Panc1 (cell line): ENCODE results near the gene AIG1. TPM values are rescaled to one million over a fixed set of nuclear protein-coding genes. Genes with fewer than 3 reads are reported as not detected.
"Not testable (repeated sequence)": the region's sequence is repeated elsewhere in the genome, so short reads cannot be mapped to it uniquely, and the experiment has no call there.

Experiments
- ATAC-seq: fragments of 200-7000 bp; cut with Tn5 transposase; 2 replicates; pipeline ENCODE4 v1.9.1; 2020; ENCODE audit warnings: mild to moderate bottlenecking, moderate library complexity
- BruUV-seq: library from RNA; stranded (reverse); fragments of 400-500 nt; replicated peaks from 2 replicates; lab custom pipeline; 2021; lab: Mats Ljungman, UMichigan
- CTCF ChIA-PET: fragments of 300-600 bp; sonication (Branson Sonifier 250); formaldehyde crosslinking; loops from one replicate; lab custom pipeline; 2022; ENCODE audit warnings: antibody characterized with exemption; lab: Charles Lee
- POLR2A ChIA-PET: fragments of 300-600 bp; sonication (Branson Sonifier 250); formaldehyde crosslinking; loops from one replicate; lab custom pipeline; 2022; ENCODE audit warnings: antibody characterized with exemption; lab: Charles Lee
- DNase-seq: peaks from one replicate; pipeline ENCODE4 v3.0.0-alpha.2; 2010; ENCODE audit warnings: low read depth, low spot score
- H3K27ac ChIP-seq: 2 replicates; pipeline ENCODE4 v1.5.1; 2011; ENCODE audit warnings: mild to moderate bottlenecking, low read length, inconsistent platforms
- H3K27me3 ChIP-seq: fragments of 200-500 bp; sonication (Bioruptor generic); 2 replicates; pipeline ENCODE4 v1.6.0; 2014; ENCODE audit warnings: low read length, inconsistent platforms; ENCODE audit not compliant: control insufficient read depth, insufficient read depth
- H3K36me3 ChIP-seq: fragments of 200-500 bp; sonication (Bioruptor generic); 2 replicates; pipeline ENCODE4 v1.5.1; 2014; ENCODE audit warnings: inconsistent platforms, mild to moderate bottlenecking, low read length, moderate library complexity; ENCODE audit not compliant: control insufficient read depth, insufficient read depth
- H3K4me1 ChIP-seq: 2 replicates; pipeline ENCODE4 v1.5.1; 2011; ENCODE audit warnings: inconsistent platforms, mild to moderate bottlenecking, low read length, moderate library complexity; ENCODE audit not compliant: control insufficient read depth, insufficient read depth
- H3K4me3 ChIP-seq, 2 experiments: 2 replicates each; pipeline ENCODE4 v1.5.1; 2011 to 2012; ENCODE audit warnings: low read depth in 2 of 2, low read length in 2 of 2, mild to moderate bottlenecking in 2 of 2, inconsistent platforms in 1 of 2, moderate library complexity in 1 of 2
- H3K9me3 ChIP-seq: fragments of 200-500 bp; sonication (Bioruptor generic); 2 replicates; pipeline ENCODE4 v1.5.1; 2014; ENCODE audit warnings: low read depth, mild to moderate bottlenecking, inconsistent platforms, low read length, moderate library complexity; ENCODE audit not compliant: control insufficient read depth, insufficient read depth
- CTCF ChIP-seq: fragments of 450-650 bp; IDR thresholded peaks from 2 replicates; pipeline ENCODE4 v1.5.1; 2017; ENCODE audit warnings: mild to moderate bottlenecking
- POLR2AphosphoS5 ChIP-seq: IDR thresholded peaks from 2 replicates; pipeline ENCODE4 v1.6.1; 2012; ENCODE audit warnings: mild to moderate bottlenecking, low read depth, low read length, moderate library complexity
- REST ChIP-seq, 2 experiments: IDR thresholded peaks; 2 replicates each; pipeline ENCODE4 v1.6.1; 2011 to 2012; ENCODE audit warnings: low read depth in 2 of 2, control low read depth in 1 of 2, low read length in 1 of 2, mild to moderate bottlenecking in 1 of 2, moderate library complexity in 1 of 2; ENCODE audit not compliant: insufficient read depth in 1 of 2
- SIN3A ChIP-seq: IDR thresholded peaks from 2 replicates; pipeline ENCODE4 v1.6.1; 2012; ENCODE audit warnings: low read depth, mild to moderate bottlenecking, low read length, moderate library complexity, borderline replicate concordance; ENCODE audit not compliant: insufficient read depth
- TCF7L2 ChIP-seq: IDR thresholded peaks from 2 replicates; pipeline ENCODE4 v1.6.1; 2011; ENCODE audit warnings: mild to moderate bottlenecking, low read depth, low read length, inconsistent platforms
- in situ Hi-C: cut with HindIII; loops from 2 replicates; pipeline ENCODE4 v1.10.0; 2016; ENCODE audit warnings: low sequenced_read_pairs, low pct_unique_long_range_greater_than_20kb
- intact Hi-C: fragments of 100-400 bp; cut with micrococcal nuclease; formaldehyde crosslinking; loops from one replicate; pipeline ENCODE4 v1.10.0; 2022; ENCODE audit not compliant: unreplicated experiment
- total RNA-seq: library from RNA; stranded (reverse); gene quantifications from one replicate; pipeline ENCODE4 v1.2.1, GENCODE V29; 2021; ENCODE audit not compliant: unreplicated experiment

AIG1 gene
- total RNA-seq, 1 experiment from 2014 or later, result 23.9 TPM

GRCh38 chr6:143139884-143140283, 79.2 kb downstream of the AIG1 start:
- POLR2A ChIA-PET, in situ Hi-C loops, ATAC-seq, H3K36me3 ChIP-seq, CTCF ChIA-PET, DNase-seq, H3K4me1 ChIP-seq, intact Hi-C loops, H3K9me3 ChIP-seq, H3K27me3 ChIP-seq, H3K27ac ChIP-seq, BruUV-seq, H3K4me3 ChIP-seq: not testable (repeated sequence)

- TF ChIP-seq POLR2AphosphoS5, result no peak
- no peak for TF ChIP-seq CTCF
- no peak for TF ChIP-seq TCF7L2
- no peak for TF ChIP-seq SIN3A
- no peak for TF ChIP-seq REST (IDR thresholded peaks at IDR 0.05; ENCODE audit: insufficient read depth in 1 of 2, low read depth in 2 of 2, low read length in 1 of 2)
- in situ Hi-C loops, result no loop called here
- ChIA-PET CTCF (no interaction called here), POLR2A (no interaction called here)
- Histone ChIP-seq H3K9me3 (no peaks in the 10 kb centered on the region), H3K27me3 (no peaks in the 10 kb centered on the region), H3K4me3 (no peak overlapping the region), H3K27ac (no peak overlapping the region), H3K4me1 (no peaks in the 10 kb centered on the region), H3K36me3 (no peaks in the 10 kb centered on the region)
- BruUV-seq, result no TSS peak
- ATAC-seq (no peak), DNase-seq (no peak)
- intact Hi-C loops, result no loop called here
These were observed 80.1 kb downstream of the AIG1 start for GRCh38 chr6:143140767-143141166.

GRCh38 chr6:143141442-143141841, 80.8 kb downstream of the AIG1 start:
- in situ Hi-C loops (no loop called here), intact Hi-C loops (no loop called here)
- no peaks in the 10 kb centered on the region for H3K27me3 ChIP-seq
- ATAC-seq (no peak), DNase-seq (no peak)
- POLR2A ChIA-PET, result no interaction called here
- H3K27ac ChIP-seq, result no peak overlapping the region
- no peak overlapping the region for H3K4me3 ChIP-seq
- H3K9me3 ChIP-seq, result no peaks in the 10 kb centered on the region
- CTCF ChIA-PET, result no interaction called here
- BruUV-seq, result no TSS peak
- TF ChIP-seq POLR2AphosphoS5 (no peak), SIN3A (no peak), CTCF (no peak), TCF7L2 (no peak), REST (IDR thresholded peaks at IDR 0.05; ENCODE audit: insufficient read depth in 1 of 2, low read depth in 2 of 2, low read length in 1 of 2) (no peak)
- H3K4me1 ChIP-seq, result no peaks in the 10 kb centered on the region
- no peaks in the 10 kb centered on the region for H3K36me3 ChIP-seq
